Neutrophil (primary cell): ENCODE results near the gene TRMT10B.

ENCODE experiments used
- H3K27ac ChIP-seq: fragments of 200-600 bp; sonication (generic); 2 replicates; pipeline ENCODE4 v1.5.1; 2016; ENCODE audit warnings: mild to moderate bottlenecking, moderate library complexity
- H3K27me3 ChIP-seq: fragments of 200-600 bp; sonication (generic); 2 replicates; pipeline ENCODE4 v1.6.0; 2016; ENCODE audit warnings: mild to moderate bottlenecking
- H3K36me3 ChIP-seq: fragments of 200-600 bp; sonication (generic); 2 replicates; pipeline ENCODE4 v1.5.1; 2017
- H3K4me1 ChIP-seq, 2 experiments: fragments of 200-600 bp in 1 of 2; sonication (generic) in 1 of 2; 1 replicate in 1 of 2; 2 replicates in 1 of 2; pipeline versions ENCODE4 v1.5.1 to v1.6.1; 2013 to 2016; ENCODE audit warnings: low read depth in 1 of 2, low read length in 1 of 2, mild to moderate bottlenecking in 1 of 2, moderate library complexity in 1 of 2; ENCODE audit not compliant: control insufficient read depth in 1 of 2, insufficient read depth in 1 of 2
- H3K4me3 ChIP-seq, 2 experiments: fragments of 200-600 bp in 1 of 2; sonication (generic) in 1 of 2; 1 replicate in 1 of 2; 2 replicates in 1 of 2; pipeline ENCODE4 v1.5.1; 2013 to 2016; ENCODE audit warnings: low read depth in 1 of 2, low read length in 1 of 2, mild to moderate bottlenecking in 1 of 2, moderate library complexity in 1 of 2
- H3K9me3 ChIP-seq: fragments of 200-600 bp; sonication (generic); 2 replicates; pipeline ENCODE4 v1.5.1; 2016
- TF ChIP-seq, protein P1 (sequence below): fragments of 200-600 bp; sonication (generic); IDR thresholded peaks from 2 replicates; pipeline ENCODE4 v1.5.1; 2016; ENCODE audit warnings: antibody characterized with exemption

TRMT10B gene

DNA sequence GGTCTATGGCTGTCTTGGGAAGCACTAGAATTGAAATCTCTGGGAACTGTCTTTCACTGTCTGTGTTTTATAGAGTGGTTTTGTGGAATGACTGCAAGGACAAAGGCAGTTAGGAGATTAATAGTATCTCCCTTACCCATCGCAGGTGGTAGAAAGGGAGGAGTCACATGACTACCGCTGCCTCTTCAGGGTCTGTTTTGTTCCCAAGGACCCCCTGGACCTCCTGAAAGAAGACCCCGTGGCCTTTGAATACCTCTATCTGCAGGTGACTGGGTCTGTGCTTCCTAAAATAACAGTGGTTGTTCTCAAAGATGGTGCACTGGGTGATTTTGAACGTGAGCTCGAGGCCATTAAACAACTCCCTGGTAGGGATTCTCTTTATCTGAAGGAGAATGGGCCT is 22.8 kb upstream of the TRMT10B start:
- peaks cover 26% of the 10 kb centered on the region for H3K27me3 ChIP-seq
- H3K4me3 ChIP-seq, result no peak overlapping the region
- H3K36me3 ChIP-seq, result no peaks in the 10 kb centered on the region
- H3K9me3 ChIP-seq, result no peaks in the 10 kb centered on the region
- H3K4me1 ChIP-seq, result no peaks in the 10 kb centered on the region
- H3K27ac ChIP-seq, result no peak overlapping the region
- TF ChIP-seq, protein P1, sequence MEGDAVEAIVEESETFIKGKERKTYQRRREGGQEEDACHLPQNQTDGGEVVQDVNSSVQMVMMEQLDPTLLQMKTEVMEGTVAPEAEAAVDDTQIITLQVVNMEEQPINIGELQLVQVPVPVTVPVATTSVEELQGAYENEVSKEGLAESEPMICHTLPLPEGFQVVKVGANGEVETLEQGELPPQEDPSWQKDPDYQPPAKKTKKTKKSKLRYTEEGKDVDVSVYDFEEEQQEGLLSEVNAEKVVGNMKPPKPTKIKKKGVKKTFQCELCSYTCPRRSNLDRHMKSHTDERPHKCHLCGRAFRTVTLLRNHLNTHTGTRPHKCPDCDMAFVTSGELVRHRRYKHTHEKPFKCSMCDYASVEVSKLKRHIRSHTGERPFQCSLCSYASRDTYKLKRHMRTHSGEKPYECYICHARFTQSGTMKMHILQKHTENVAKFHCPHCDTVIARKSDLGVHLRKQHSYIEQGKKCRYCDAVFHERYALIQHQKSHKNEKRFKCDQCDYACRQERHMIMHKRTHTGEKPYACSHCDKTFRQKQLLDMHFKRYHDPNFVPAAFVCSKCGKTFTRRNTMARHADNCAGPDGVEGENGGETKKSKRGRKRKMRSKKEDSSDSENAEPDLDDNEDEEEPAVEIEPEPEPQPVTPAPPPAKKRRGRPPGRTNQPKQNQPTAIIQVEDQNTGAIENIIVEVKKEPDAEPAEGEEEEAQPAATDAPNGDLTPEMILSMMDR, result no peak

DNA sequence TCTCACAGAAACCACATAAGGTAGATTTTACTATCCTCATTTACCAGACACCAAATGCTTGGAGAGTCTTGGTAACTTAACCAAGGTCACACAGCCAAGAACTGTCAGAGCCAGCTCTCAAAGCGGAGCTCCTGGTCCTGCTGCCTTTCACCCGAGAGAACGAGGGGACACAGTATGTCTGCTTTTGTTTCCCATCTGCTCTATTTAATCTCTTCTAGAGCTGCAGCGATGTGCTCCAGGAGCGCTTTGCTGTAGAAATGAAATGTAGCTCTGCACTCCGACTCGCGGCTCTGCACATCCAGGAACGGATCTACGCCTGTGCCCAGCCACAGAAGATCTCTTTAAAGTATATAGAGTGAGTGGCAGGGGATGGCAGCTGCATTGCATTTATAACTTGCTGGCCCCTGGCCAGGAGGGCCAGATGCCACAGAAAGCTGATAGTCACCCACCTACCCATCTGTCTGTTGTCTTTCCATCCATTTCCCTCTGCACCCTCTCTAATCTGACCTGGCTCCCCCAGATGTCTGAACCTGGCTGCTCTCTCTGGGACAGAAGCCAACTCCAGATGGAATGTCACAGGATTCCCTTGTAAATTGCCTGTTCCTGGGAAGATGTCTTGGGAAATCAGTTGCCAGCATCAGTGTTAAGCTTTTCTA is 21.4 kb upstream of the TRMT10B start:
- TF ChIP-seq, protein P1, result no peak
- Histone ChIP-seq H3K4me3 (no peak overlapping the region), H3K27ac (no peak overlapping the region), H3K9me3 (no peaks in the 10 kb centered on the region), H3K36me3 (no peaks in the 10 kb centered on the region), H3K27me3 (peaks cover 26% of the 10 kb centered on the region), H3K4me1 (no peaks in the 10 kb centered on the region)

GRCh38 chr9:37732952-37733351 is 20.7 kb upstream of the TRMT10B start:
- Histone ChIP-seq H3K27ac (no peak overlapping the region), H3K9me3 (no peaks in the 10 kb centered on the region), H3K36me3 (no peaks in the 10 kb centered on the region), H3K4me3 (no peak overlapping the region), H3K27me3 (peaks cover 26% of the 10 kb centered on the region), H3K4me1 (no peaks in the 10 kb centered on the region)
- TF ChIP-seq, protein P1, result no peak

- H3K4me3 ChIP-seq, result no peak overlapping the region
Measured at GRCh38 chr9:37739222-37739621, 14.4 kb upstream of the TRMT10B start.

DNA sequence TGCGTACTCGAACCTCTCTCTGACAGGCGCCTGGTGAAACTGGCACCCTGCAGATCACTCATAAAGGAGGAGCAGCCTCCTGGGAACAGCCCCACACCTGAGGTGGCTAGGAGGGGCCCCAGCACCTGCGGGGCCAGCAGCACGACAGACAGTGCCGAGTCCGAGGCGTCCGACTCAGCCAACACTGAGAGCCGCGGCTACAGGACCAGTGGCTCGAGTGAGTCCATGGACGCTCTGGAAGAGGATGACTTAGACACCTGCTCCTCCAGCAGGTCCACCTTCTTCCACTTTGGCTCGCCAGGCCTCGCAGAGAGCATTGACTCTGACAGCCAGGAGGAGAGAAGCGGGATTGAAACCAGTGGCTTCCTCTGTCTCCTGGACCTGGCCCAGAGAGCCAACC is 13.5 kb upstream of the TRMT10B start:
- no peak overlapping the region for H3K4me3 ChIP-seq
- no peaks in the 10 kb centered on the region for H3K27me3 ChIP-seq
- no peaks in the 10 kb centered on the region for H3K4me1 ChIP-seq
- H3K36me3 ChIP-seq, result no peaks in the 10 kb centered on the region
- TF ChIP-seq, protein P1, result no peak
- H3K9me3 ChIP-seq, result no peaks in the 10 kb centered on the region
- no peak overlapping the region for H3K27ac ChIP-seq

More at GRCh38 chr9:37739222-37739621, 14.4 kb upstream of the TRMT10B start:
- H3K27ac ChIP-seq, result no peak overlapping the region
- no peaks in the 10 kb centered on the region for H3K9me3 ChIP-seq
- TF ChIP-seq, protein P1, result no peak
- no peaks in the 10 kb centered on the region for H3K4me1 ChIP-seq
- H3K27me3 ChIP-seq, result no peaks in the 10 kb centered on the region
- no peaks in the 10 kb centered on the region for H3K36me3 ChIP-seq
